NCI-H345 treated with DMSO at 0.1 percent for 48 hours (cell line): ENCODE data around the gene LINGO4.
"Not testable (repeated sequence)": the region's sequence is repeated elsewhere in the genome, so short reads cannot be mapped to it uniquely, and the experiment has no call there.

Source experiments
- DNase-seq: peaks from one replicate; lab custom pipeline; 2025; ENCODE audit not compliant: unreplicated experiment; lab: John Stamatoyannopoulos, UW

Gene LINGO4

DNA sequence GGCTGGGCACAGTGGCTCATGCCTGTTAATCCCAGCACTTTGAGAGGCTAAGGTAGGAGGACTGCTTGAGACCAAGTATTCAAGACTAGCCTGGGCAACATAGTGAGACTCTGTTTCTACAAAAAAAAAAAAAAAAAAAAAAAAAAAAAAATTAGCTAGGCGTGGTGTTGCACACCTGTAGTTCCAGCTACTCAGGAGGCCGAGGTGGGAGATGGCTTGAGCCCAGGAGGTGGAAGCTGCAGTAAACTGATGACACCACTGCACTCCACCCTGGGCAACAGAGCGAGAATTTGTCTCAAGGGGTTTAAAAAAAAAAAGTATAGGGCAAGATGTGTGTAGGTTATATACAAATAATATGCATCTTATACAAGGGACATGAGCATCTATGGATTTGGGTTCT lies 17.5 kb downstream of the LINGO4 start:
- DNase-seq = no peak

DNA sequence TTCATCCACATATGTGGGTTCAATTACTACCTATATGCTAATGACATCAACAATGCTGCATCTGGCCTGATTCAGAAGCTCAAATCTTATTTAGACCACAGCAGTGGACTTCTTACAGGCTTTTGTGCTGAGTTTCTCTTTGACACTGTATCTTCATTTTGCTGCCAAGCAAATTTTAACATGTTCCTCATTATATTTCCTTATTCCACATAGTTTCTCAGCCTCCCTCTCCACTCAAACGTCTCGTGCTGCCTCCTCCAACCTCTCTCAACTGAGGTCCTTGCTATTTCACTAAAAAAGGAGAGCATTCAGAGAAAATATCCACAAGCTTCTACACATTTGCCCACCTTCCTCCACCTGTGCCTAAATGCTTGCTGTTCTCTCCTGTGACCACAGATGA lies 21.4 kb downstream of the LINGO4 start:
- no peak for DNase-seq

DNA sequence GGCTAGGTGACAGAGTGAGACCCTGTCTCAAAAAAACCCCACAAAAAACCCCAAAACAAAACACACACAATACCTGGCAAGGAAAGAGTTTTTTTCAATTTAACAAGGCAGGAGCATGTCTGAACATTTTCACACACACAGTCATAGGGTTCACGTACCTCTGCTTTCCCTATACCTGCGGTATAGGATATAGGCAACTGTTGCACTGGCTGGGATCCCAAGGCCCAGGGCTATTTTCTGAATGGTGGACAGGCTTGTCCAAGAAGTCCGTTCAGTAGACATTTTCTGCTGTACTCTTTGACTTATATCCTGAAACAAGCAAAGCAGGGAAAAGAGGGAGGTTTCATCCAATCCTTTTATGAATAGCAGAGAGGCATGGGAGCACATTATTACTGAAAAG lies 22.5 kb downstream of the LINGO4 start:
- DNase-seq = no peak

DNA sequence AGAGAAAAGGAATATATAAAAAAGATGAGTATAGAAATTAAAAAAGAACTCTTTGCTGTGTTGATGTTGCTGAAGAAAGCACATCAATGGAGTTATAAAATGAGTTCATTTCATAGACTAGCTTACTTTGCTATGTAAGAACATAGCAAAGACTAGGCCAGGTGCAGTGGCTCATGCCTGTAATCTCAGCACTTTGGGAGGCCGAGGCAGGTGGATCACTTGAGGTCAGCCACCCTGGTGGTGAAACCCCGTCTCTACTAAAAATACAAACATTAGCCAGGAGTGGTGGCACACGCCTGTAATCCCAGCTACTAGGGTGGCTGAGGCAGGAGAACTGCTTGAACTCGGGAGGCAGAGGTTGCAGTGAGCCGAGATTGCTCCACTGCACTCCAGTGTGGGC lies 23.2 kb downstream of the LINGO4 start:
- not testable (repeated sequence) for DNase-seq

DNA sequence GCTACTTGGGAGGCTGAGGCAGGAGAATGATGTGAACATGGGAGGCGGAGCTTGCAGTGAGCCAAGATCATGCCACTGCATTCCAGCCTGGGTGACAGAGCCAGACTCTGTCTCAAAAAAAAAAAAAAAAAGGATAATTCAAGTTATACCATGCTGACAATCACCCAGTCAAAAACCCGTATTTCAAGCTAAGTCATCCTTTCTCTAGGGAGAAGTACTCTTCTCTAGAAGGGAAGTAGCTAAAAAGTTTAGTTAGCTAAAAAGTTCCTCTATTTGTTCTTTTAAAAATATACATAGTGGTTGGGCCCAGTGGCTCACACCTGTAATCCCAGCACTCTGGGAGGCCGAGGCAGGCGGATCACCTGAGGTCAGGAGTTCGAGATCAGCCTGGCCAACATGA lies 24.5 kb downstream of the LINGO4 start:
- not testable (repeated sequence) for DNase-seq

- DNase-seq = no peak
Measured at GRCh38 chr1:151779852-151780251, 25.4 kb downstream of the LINGO4 start.

DNA sequence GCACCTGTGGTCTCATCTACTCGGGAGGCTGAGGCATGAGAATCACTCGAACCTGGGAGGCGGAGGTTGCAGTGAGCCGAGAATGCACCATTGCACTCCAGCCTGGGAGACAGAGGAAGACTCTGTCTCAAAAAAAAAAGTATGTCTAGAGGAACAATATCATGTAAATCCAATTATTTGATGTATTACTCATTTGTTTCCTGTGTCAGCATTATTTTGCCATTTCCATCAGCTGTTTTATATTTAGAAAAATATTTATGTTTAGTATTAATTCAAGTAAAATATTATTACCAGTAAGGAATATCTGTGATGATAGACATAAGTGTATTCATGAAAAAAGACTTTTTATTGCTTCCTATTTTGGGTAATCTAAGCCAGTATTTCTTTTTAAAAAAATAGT lies 27.9 kb downstream of the LINGO4 start:
- no peak for DNase-seq

DNA sequence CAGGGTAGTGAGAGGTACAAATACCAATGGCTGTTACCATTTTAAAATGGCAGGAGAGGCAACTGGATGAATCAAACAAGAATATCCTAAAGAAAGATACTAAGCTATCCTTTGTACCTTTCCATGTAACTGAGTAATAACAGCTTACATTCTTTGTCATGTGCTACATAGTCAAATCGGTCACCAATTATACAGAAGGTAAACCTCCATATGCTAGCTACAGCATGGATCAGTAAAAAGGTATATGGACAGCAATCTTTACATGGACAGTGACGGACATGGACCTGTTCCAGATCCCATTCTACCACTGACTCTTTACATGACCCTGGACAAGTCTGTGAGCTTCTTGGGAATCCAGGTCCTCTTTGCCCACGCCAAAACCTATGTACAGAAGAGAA lies 28.6 kb downstream of the LINGO4 start:
- no peak for DNase-seq

- no peak for DNase-seq
Measured at GRCh38 chr1:151775894-151776664, 29.1 kb downstream of the LINGO4 start.

DNA sequence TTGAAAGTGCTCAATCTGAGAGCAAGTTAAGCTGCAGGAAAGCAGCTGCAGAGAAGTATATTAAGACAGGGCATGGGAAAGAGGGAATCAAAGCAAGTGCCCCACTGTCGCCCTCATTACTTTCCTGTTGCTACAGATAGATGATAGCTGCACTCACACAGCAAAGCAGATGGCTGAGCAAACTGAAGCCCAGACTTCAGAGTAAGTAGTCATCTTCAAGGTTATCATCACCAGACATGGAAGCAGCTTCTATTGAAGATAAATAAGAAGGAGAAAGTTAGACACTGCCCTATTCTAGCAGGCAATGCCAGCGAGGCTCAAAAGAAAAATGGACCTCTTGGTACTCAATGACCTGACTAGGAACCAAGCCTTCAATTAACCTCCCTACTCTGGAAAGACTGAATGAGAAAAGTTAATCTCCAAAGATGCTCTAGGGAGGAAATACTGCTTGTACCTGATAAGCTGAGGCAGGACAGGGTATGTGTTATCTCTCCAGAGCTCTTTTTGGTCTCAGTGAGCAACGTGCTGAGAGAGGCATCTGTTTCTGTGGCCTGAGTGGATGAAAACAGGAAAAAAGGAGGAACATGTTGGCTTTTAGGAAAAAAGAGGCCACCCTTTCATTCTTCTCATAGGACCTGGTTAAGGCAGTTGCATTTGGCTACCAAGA lies 30.8 kb downstream of the LINGO4 start:
- no peak for DNase-seq

- no peak for DNase-seq
Measured at GRCh38 chr1:151773702-151774101, 31.5 kb downstream of the LINGO4 start.

DNA sequence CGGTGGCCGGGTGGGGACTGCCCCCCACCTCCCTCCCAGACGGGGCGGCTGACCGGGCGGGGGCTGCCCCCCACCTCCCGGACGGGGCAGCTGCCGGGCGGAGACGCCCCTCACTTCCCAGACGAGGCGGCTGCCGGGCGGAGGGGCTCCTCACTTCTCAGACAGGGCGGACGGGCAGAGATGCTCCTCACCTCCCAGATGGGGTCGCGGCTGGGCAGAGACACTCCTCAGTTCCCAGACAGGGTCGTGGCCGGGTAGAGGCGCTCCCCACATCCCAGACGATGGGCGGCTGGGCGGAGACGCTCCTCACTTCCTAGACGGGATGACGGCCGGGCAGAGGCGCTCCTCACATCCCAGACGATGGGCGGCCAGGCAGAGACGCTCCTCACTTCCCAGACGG lies 35.9 kb downstream of the LINGO4 start:
- DNase-seq = not testable (repeated sequence)

GRCh38 chr1:151768351-151769066 lies 36.7 kb downstream of the LINGO4 start:
- DNase-seq = not testable (repeated sequence)

DNA sequence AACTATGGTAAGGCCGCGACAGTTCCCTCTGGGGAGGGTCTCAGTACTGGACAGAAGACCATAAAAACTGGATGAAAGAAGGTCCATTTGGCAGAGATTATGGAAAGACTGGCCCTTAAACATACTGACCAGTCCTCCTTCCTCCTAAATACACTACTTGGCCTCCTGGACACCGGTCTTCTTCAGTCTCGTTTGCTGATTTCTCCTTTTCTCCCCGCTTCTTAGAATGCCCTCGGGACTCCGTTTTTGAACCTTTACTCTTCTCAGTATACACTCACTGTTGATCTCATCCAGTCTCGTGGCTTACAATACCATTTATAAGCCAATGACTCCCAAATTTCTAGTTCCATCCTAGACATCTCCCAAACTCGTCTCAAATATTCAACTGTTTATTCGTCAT lies 41.2 kb downstream of the LINGO4 start:
- no peak for DNase-seq

DNA sequence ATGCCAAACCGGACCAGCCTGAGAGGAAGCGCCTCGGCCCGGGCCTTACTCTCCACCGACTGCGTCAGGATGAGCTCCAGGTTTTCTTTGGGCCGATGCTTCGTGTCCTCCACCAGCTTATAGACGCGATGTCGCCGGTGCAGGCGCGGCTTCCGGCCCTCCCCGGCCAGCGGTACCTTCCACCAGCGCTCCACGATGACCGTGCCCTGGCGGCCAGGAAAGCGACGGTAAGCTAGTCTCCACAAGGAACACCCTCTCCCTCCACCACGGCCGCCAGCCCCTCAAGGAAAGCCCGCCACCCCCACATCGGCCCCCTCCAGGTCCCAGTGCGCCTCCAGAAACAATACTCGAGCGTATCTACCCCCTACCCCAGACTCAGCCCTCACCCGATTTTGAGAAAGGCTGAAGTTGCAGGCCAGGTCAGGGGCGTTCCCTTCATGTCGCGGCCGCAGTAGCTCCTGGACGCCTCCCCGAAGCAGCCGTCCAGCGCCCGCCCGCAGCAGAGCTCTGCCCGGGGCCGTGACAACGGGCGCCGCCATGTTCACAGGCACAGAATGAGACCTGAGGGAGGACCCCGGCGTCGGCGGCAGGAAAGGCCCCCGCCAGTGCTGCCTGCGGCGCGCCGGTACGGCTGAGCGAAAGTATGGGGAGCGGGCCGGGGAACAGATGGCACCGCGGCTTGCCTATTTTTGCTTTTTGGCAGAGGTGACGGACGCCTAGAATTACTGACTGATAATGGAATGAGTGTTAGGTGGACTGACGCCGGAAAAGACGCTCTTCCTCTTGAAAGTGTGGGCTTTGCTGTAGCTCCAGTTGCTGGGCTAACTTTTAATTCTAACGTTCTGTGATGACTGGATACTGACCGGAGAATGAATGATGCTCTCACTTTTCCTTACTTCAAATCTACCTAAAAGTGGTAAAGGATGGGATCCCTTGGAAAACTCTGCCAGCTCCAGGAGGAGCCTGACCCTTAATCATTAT lies 42.0 kb downstream of the LINGO4 start, which contains the start of gene MRPL9:
TSS of gene MRPL9 (minus strand) at position 556 of the 981 bp plus-strand sequence. CDS start at position 539, 17 bp downstream.
- peak; percentile 92 for DNase-seq

GRCh38 chr1:151760597-151761385 lies 44.4 kb downstream of the LINGO4 start:
- no peak for DNase-seq

- no peak for DNase-seq
Measured at GRCh38 chr1:151759241-151759640, 46.0 kb downstream of the LINGO4 start.

DNA sequence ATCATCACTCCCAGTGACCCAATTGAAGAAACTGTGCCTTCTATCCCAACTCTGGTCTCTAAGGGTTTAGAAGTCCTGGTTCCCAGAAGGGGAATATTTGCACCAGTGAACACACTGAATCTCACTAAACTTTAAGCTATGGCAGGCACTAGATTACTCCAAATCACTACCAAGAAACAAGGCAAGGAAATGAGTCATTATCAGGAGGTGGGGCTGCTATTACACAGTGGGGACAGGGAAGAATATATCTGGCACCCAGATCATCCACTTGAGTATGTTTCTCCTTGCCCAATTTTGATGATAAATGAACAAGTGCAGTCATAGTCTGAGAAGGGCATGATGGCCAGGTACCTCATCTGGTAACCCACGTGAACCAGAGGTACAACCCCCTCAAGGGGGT lies 48.9 kb downstream of the LINGO4 start:
- DNase-seq = no peak
